Activated naive CD4-positive, alpha-beta T cell treated with Interleukin-2 at 50 U/mL for 16 hours (primary cell): Measurements from ENCODE around the gene USP16.
"Not testable (repeated sequence)": the region's sequence is repeated elsewhere in the genome, so short reads cannot be mapped to it uniquely, and the experiment has no call there.

Experiments
- DNase-seq: peaks from one replicate; pipeline ENCODE4 v3.0.0-alpha.2; 2020

The USP16 gene

DNA sequence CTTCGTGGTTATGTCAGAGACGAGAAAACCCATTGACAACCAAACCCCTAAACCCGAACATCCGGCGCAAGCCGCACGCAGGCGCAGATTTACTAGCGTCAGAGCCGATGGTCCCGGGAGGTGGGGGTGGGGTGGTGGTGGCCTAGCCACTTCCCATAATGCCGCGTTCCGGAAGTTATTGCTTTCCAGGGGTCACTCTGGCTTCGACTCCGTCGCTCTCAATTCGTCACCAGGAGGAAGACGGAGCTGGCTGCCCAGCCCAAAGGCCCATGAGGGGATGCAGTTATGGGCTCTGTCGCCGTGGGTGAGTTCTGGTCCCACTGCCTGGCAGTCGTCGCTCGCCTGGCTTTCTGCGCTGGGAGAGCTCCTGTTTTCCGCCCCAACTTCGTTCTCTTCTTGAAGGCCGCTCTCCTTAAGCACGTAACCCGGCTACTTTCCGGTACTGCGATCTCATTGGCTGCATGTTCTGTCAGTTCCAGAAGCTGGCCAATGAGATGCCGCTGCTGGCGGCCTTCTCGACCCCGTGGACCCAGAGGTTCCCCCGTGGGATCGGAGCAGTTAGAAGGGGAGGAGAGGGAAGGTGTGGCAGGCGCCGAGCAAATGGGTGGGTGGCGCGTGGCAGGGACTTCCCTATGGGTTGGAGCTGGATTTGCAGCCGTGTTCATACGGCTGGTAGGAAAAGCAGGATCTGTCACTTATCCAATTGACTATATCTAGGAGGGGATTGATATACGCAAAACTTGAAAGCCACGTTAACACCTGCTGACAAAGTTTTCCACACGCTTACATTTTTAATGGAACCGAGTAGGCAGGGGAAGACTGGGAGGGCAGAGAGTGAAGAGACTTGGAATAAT lies at the start of gene USP16:
USP16 (plus strand) TSS at position 195 of the 854 bp plus-strand sequence. CDS start 3,246 bp downstream, outside the sequence.
- DNase-seq = peak; percentile 95

DNA sequence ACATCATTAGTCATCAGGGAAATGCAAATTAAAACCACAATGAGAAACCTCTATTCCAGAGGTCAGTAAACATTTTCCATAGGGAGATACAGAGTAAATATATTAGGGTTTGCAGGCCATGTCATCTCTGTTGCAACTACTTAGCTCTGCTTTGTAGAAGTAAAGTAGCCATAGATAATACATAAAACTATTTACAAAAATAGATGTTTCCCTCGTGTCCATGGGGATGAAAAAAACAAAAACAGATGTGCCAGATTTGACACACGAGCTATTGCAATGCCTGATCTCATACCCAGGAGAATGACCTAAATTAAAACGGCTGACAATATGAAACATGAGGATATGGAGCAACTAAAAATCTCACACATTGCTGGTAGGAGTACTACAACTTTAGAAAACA lies 49.1 kb upstream of the USP16 start:
- no peak for DNase-seq

DNA sequence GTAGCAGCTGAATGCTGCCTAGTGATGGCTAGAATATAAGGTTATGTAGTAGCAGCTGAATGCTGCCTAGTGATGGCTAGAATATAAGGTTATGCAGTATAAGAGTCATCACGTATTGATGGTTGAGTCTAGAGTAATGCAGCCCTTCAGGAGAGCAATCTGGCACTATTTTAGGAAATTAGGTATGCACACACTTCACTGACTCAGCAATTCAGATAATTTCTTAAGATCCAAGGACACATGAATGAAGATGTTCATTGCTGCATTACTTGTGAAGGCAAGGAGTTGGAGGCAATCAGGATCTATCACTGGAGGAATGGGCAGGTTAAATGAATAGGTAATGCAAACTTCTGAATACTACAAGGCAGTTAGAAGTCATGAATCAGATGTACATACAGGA lies 45.4 kb upstream of the USP16 start:
- DNase-seq = no peak

DNA sequence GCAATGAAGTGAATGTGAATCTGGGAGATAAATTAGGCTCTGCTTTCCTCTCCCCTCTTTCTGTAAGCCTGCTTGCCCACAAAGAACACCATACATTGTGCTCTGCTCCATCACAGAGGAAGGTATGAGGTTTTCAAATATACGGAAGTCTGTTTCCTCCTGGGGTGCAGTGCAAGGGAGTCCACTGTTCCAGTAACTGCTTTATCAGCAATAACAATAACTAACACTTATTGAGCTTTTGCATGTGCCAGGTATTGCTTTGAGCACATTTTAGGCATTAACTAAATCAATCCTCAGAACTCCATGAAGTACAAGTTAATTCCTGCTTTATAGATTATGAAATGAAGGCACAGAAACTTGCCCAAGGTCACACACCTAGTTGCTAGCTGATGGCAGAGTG lies 41.8 kb upstream of the USP16 start:
- DNase-seq = no peak

DNA sequence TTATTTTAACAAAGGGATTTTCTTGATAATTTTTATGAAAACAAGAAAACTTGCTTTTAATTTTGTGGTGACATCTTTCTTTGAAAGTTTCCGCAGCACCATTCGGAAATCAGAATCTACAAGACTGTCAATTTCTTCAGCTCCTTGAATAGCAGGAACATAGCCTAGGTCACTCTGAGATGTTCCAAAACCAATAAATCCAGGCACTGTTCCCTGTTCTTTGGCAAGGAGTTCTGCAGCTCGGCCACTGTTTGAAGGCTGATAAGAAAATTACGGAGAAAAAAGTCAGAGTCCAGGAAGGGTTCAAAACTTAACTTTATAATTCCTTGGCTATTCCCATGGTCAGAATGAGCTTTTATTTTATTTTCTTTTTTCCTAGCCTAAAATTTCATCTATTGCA lies 37.8 kb upstream of the USP16 start:
- DNase-seq = no peak

DNA sequence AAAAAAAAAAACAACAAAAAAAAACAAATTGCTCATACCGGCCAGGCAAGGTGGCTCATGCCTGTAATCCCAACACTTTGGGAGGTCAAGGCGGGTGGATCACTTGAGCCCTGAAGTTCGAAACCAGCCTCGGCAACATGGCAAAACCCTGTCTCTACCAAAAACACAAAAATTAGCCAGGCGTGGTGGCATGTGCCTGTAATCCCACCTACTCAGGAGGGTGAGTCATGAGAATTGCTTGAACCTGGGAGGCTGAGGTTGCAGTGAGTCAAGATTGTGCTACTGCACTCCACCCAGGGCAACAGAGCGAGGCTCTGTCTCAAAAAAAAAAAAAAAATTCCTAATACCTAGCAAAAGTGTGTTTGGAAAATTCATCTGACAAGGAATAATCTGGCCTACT lies 36.3 kb upstream of the USP16 start:
- peak; percentile 39 for DNase-seq

DNA sequence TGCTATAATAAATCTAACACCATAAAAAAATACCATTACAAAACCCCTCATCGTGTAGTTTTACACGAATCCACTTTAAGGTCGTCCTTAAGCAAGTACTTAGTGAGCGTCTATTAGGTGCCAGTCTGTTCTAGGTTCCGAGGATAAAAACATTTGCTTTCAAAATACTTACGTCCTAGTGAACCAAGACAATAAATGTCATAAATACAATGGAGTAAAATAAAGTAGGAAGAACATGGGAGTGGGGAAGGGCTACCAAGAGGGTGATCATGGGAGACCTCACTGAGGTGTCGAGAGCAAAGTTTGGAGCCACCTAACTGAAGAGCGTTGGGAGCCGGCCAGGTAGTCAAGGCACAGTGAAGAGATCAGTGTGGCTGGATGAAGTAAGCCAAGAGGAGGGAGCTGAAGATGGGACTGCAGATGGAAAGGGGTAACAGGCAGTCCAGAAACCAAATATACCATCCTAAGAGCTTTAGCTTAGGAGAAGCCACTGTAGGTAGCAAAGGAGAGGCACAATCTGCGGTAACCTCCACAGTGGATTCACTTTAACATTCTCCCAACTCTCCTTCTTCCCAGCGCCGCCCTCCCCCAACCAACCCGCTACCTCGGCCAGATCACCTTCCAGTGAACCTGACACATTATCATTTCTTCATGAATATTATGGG lies 32.5 kb upstream of the USP16 start:
- DNase-seq = no peak

DNA sequence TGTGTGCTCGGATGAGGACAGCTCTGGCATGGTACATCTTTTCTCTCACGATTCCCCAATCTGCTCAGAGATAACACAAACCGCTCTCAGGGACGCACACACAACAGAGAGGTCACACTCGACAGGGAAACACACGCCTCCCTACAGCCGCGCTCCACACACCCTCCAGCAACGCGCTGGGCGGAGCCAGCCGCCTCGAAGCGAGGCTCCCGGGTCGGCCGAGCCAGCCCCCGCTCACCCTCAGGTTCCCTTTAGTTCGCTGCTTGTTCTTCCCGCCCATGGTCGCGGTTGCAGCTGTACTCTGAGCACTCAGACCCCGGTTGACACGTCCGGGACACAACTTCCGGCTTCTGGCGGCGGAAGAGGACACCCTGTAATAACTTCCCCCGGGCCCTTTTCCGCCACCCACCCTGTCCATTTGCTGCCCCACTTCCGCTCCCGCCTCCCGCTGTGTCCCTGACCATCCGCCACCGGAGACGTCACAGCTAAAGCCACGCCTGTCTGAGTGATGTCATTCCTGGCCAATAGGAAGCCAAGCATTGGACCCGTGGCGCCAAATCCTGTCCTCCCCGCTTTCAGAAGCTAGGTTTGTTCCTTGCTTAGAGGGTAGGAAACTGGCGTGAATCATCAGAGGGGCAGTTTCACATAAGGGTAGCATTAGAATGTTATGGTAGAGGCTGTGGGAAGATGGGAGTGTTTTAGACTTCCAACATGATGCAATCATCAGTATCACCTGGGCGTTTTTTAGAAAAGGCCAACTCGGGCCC lies 31.8 kb upstream of the USP16 start, which contains the start of gene LTN1:
LTN1 (minus strand) TSS at position 352 of the 767 bp plus-strand sequence; CDS start at position 280, 72 bp downstream.
- DNase-seq = peak; percentile 99

DNA sequence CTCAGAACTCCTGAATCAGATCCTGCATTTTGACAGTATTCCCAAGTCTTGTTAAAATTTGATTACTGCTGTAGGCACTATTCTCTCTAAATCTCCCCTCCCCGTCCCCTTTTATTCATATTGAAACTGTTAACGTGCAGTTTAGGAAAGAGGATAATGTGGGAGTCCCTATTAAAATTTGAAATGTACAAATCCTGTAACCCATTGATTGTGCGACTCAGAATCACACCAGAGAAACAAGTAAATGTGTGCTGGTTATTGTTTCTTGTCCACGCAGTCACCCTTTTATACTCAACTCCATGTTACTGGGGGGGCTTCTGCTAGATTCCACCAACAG lies 31.2 kb upstream of the USP16 start:
- DNase-seq = no peak

DNA sequence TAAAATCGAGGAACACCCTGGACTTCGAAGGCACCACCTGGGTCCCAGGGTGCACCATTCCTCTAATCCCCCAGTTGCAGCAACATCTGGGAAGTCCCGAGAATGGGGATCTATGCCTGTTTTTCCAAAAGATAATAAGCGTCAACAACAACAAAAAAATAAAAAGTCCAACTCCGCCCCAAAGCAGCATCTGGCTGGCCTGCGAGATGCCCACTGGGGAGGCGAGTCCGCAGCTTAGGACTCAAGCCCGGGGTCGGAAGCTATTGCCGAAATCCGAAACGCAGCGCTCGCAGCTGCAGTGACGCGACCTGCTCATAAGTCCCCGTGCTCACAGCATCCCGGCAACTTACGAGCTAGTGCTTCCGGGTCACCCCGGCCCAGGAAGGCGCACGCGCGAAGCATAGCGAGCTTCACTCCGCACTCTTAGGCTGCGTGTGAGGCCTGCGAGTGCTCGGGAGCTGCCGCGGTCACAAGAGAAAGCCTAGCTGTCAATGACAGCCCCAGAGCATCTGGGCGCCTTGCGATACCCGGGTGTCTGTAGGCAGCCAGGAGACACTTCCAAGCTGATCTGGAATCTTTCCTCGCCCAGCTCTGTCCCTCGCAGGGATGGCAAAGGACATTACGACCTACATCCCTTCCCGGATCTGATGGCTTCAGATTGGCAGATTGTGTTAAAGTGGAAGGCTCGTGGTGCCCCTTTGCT lies 21.9 kb upstream of the USP16 start:
- DNase-seq = peak; percentile 96

DNA sequence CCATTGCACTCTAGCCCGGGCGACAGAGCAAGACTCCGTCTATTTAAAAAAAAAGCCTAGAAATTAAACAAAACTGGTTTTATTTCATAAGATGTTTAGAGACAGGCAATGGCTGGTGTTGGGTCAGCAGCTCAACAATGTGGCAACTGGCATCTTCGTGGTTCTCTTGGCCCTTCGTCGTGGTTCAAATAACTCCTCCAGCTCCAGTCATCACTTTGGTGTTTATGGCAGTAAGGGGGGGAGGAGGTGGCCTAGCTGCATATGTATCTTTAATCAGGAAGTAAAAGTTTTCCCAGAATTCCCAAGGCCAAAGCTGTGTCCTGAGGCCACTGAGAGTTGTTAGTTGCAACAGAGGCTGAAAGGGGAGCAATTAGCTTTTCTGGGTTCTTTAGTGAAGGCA lies 18.8 kb upstream of the USP16 start:
- no peak for DNase-seq

DNA sequence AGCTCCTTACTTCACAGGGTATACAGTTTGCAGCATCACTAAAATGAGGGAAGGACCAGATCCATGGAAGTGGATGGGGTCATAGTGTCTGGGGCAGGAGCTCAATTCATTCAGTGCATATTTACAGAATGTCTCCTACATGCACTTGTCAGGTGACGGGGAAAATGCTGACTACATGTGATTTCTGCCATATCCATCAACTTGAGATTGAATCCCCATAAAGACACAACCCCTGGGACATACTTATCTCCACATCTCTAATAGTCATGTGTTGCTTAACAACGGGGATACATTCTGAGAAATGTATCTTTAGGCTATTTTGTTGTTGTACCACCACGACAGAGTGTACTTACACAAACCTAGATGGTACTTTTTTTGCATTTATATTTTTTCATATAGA lies 17.3 kb upstream of the USP16 start:
- DNase-seq = no peak

DNA sequence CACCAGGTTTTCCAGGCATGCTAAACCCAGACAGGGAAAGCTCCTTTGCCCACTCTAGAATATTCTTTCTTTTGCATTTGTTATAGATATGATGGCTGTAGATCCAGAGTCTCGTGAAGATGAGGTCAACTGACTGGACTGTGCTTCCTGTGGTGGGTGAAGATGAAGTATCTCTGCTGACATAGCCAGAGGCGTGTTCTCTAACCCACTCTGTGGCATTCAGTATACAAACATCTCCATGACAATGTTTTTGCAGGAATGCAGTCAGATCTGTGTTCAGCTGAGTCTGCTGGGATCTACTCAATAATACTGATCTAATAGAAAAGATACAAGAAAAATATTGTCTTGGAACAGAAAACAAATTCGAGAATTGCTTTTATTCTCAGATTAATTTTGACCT lies 16.7 kb upstream of the USP16 start:
- DNase-seq = no peak

DNA sequence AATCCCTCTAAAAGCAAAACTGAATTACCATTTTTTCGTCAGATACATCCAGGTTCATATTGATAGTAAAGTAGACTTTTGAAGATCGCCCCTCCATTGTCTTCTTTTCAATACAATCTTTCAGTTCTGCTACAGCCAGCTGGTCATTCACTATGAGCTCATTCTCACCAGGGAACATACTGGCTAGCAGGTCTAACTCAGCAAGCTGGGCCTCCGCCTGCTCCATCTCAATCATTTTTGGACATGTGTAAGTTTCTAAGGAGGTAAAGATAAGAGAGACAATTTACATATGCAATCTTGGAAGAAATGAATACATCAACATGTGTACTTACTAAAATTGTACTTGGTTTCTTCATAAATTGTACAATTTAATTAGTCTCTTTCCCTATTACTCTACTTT lies 16.1 kb upstream of the USP16 start:
- no peak for DNase-seq

DNA sequence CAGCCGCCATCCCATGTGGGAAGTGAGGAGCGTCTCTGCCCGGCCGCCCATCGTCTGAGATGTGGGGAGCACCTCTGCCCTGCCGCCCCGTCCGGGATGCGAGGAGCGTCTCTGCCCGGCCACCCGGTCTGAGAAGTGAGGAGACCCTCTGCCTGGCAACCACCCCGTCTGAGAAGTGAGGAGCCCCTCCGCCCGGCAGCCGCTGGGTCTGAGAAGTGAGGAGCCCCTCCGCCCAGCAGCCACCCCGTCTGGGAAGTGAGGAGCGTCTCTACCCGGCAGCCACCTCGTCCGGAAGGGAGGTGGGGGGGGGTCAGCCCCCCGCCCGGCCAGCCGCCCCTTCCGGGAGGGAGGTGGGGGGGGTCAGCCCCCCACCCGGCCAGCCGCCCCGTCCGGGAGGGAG lies 13.2 kb upstream of the USP16 start:
- not testable (repeated sequence) for DNase-seq

DNA sequence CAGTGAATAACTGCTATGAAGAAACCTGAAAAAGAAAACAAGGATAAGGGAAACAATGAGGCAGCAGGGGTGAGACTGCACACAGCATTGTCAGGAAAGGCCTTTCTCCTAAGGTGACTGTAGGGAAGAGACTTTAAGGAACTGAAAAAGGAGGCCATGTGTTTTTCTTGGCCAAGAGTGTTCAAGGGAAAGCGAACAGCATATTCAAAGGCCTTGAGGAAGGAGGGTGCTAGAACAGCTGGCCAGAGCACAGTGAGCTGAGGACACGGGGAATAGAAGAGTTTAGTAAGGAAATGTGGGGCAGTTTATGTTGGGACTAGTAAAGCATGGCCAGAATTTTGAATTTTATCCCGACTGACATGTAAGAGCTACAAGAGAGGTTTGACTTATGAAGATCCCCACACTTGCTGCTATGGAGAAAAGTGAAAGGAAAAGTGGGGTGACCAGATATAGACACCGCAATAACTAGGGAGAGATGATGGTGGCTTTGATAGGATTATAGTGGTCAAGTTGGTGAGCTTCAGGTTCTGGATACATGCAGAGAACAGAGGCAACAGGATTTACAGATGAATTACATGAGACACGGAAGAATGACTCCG lies 6.7 kb upstream of the USP16 start:
- DNase-seq = no peak

DNA sequence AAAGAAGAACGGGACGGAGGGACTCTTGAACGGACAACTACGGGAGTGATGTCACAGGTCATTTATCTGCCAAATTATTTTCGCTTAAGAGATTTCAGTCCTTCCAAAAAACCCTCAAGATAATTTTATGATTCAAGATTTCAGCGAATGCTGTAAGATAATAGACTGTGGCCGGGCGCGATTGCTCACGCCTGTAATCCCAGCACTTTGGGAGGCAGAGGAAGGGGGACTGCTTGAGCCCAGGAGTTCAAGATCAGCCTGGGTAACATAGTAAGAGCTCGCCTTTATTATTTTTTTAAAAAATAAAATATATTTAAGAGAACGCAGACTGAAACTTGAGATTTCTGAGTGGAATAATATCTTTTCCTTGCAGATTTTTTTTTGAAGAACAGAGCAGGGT lies 5.9 kb upstream of the USP16 start:
- no peak for DNase-seq

DNA sequence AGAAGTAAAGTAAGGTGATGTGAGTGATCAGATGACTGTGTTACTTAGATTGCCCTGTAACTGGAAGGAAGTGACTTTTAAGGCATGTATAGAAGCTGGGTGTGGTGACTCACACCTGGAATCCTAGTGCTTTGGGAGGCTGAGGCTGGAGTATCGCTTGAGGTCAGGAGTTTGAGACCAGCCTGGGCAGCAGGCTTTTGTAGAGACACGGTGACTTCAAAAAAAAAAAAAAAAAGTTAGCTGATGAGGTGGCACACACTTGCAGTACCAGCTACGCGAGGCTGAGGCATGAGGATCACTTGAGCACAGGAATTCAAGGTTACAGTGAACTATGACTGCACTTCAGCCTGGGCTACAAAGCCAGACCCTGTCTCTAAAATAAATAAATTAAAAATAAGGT lies 2.3 kb upstream of the USP16 start:
- peak; percentile 19 for DNase-seq

DNA sequence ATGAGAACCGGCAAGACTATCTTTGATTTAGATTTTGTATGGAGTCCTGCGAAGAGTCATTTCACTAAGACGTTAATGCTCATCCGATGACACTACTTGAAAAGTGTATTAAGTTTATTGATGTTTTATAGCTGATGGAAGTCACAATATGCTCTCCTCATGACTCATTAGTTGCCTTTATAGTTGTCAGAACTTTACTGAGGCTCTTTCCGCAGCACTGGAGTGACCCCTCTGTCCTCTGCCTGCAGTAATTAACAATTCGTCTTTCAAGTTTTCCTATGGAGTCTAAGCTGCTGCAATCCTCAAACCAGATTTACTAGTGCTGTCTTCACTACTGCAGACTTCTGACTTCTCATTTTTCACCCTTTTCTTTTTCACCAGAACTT lies 853 bp downstream of the USP16 start:
- DNase-seq = no peak

DNA sequence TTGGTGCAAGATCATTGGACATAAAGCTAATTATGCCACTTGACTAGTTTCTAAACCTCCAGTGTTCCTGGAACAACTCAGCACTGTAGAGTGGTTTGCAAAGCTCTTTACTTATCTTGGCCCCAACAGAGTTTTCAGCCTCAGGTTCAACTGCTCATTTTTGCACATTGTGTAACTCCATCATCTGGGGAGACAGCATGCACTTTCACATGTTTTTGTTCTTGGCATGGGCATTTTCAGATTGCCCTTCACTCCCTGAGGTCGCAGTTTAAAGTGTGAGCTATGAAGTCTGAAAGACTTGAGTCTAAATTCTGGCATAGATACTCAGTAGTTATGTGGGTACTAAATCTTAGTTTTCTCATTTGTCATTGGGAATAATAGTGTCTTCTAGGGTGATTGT lies 5.1 kb downstream of the USP16 start:
- DNase-seq = no peak

DNA sequence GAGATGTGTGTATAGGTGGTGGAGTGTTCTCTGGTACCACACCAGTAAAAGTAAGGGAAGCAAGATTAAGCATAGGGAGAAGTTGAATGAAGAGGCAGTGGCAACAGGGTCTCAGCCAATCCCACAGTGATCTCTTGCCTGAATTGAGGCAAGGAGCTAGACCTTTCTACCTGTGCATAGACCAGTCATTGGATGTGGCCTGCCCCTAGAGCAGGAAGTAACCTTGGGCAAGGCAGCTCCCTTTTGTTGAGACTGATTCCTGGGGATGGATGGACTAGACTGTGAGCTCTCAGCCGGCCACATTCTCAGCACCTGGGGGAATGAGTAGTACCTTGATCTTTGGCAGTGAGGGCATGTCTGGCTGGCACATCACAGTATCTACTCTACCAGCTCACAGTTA lies 6.4 kb downstream of the USP16 start:
- DNase-seq = no peak

DNA sequence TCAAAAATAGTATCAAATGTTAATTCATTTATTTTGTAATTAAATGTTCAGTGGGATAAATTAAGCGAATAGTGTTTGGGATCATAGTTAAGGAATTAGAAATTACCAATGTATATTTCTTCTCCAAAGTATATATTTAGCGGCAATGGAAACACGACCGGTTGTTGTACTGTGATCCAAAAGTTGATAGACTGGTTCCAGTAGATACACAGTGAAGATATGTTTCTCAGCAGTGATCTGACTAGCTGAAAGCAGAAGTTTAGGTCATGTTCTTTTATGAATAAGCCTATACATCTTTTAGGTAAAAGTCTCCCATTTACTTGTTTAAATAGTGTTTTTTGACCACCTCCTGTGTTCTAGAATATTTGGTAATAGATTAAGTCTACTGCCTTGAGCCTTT lies 8.8 kb downstream of the USP16 start:
- no peak for DNase-seq

DNA sequence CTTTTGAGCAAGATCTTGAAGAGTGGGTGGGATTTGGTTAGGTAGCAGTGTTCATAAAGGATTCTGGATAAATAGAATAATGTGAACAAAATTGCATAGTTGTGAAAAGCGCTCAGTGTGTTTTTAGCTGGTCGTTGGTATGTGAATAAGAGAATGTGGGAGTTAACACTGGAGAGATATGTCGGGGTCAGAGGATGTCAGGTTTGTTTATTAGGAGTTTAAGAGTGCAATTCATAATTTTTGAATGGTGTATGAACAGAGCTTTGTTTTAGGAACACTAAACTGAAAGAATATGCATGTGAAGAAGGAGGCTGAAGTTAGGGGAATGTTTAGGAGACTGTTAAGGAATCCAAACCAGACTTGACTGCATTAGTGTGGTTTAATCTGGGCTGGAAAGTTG lies 9.4 kb downstream of the USP16 start:
- no peak for DNase-seq
